ENCODE results near the gene HOMEZ. TPM values are rescaled to one million over a fixed set of nuclear protein-coding genes. Genes with fewer than 3 reads are reported as not detected.

The HOMEZ gene
- total RNA-seq, 1 experiment from 2014 or later = 18.2 TPM

GRCh38 chr14:23335623-23336022, 49.7 kb upstream of the HOMEZ start:
- no peak overlapping the region for H3K27ac ChIP-seq (ENCODE audit: low read depth, low read length)
- peaks cover 10% of the 10 kb centered on the region in 2 experiments; a peak in 1 of 4 replicates for H3K9me3 ChIP-seq (ENCODE audit: control insufficient read depth in 1 of 2, insufficient read depth in 1 of 2, low read depth in 1 of 2, low read length in 2 of 2)
- H3K27me3 ChIP-seq (ENCODE audit: insufficient read depth, low read length) = no peaks in the 10 kb centered on the region
- intact Hi-C loops (cut with micrococcal nuclease) = no loop called here
- RAD21 ChIA-PET (ENCODE audit: low non-redundant PET in 1 of 2, low total read pairs in 2 of 2, uncharacterized antibody in 2 of 2, unreplicated experiment in 2 of 2) = no interaction called here
- H3K9me2 ChIP-seq (ENCODE audit: insufficient read depth) = no peaks in the 10 kb centered on the region
- no peak overlapping the region for H3K9ac ChIP-seq (ENCODE audit: low read length)
- CTCF ChIA-PET = no interaction called here
- no peak for DNase-seq (ENCODE audit: low read depth, low spot score)
- BruUV-seq (replicated peaks) = no TSS peak
- H3K79me2 ChIP-seq (ENCODE audit: insufficient read depth, low read length) = no peaks in the 10 kb centered on the region
- no peak for ATAC-seq
- no peak overlapping the region for H3K4me3 ChIP-seq (replicated peaks in 1 of 2; ENCODE audit: low read depth in 1 of 2, low read length in 2 of 2)
- no peak for TF ChIP-seq CTCF (IDR thresholded peaks at IDR 0.05 in 2 of 3, conservative IDR thresholded peaks at IDR 0.05 in 1 of 3; ENCODE audit: borderline replicate concordance in 1 of 3, insufficient read depth in 1 of 3, low read depth in 2 of 3, low read length in 2 of 3)
- TF ChIP-seq EZH2 (IDR thresholded peaks at IDR 0.05) = no peak
- no peaks in the 10 kb centered on the region for H4K20me1 ChIP-seq (ENCODE audit: insufficient read depth)
- POLR2A ChIA-PET = no interaction called here
- H3K4me1 ChIP-seq (ENCODE audit: control insufficient read depth in 1 of 2, insufficient read depth in 2 of 2, low read length in 2 of 2) = no peaks in the 10 kb centered on the region
- H3K4me2 ChIP-seq (ENCODE audit: low read length) = no peak overlapping the region
- H2AFZ ChIP-seq (ENCODE audit: low read depth, low read length, poor library complexity, severe bottlenecking) = no peak overlapping the region
- H3K36me3 ChIP-seq (ENCODE audit: control insufficient read depth in 1 of 2, insufficient read depth in 2 of 2, low read length in 2 of 2) = no peaks in the 10 kb centered on the region

GRCh38 chr14:23327947-23328744, 42.2 kb upstream of the HOMEZ start:
- Histone ChIP-seq H3K9me3 (ENCODE audit: control insufficient read depth in 1 of 2, insufficient read depth in 1 of 2, low read depth in 1 of 2, low read length in 2 of 2) (no peaks in the 10 kb centered on the region), H3K27ac (ENCODE audit: low read depth, low read length) (no peak overlapping the region), H3K4me1 (ENCODE audit: control insufficient read depth in 1 of 2, insufficient read depth in 2 of 2, low read length in 2 of 2) (peaks cover 0 to 2% of the 10 kb centered on the region in 2 experiments; a peak in 3 of 4 replicates), H3K9me2 (ENCODE audit: insufficient read depth) (no peaks in the 10 kb centered on the region), H3K4me3 (replicated peaks in 1 of 2; ENCODE audit: low read depth in 1 of 2, low read length in 2 of 2) (no peak overlapping the region), H3K36me3 (ENCODE audit: control insufficient read depth in 1 of 2, insufficient read depth in 2 of 2, low read length in 2 of 2) (peaks cover 19 to 28% of the 10 kb centered on the region in 2 experiments; a peak in 3 of 4 replicates), H3K79me2 (ENCODE audit: insufficient read depth, low read length) (peaks cover 12% of the 10 kb centered on the region), H3K4me2 (ENCODE audit: low read length) (no peak overlapping the region), H4K20me1 (ENCODE audit: insufficient read depth) (no peaks in the 10 kb centered on the region), H3K27me3 (ENCODE audit: insufficient read depth, low read length) (no peaks in the 10 kb centered on the region), H3K9ac (ENCODE audit: low read length) (no peak overlapping the region), H2AFZ (ENCODE audit: low read depth, low read length, poor library complexity, severe bottlenecking) (no peak overlapping the region)
- POLR2A ChIA-PET = no interaction called here
- peak; percentile 81 for ATAC-seq
- TF ChIP-seq CEBPB (IDR thresholded peaks at IDR 0.05; ENCODE audit: low read depth) (no peak), EGR1 (IDR thresholded peaks at IDR 0.05; ENCODE audit: low read depth) (no peak), MAX (IDR thresholded peaks at IDR 0.05) (no peak), POLR2AphosphoS5 (IDR thresholded peaks at IDR 0.05; ENCODE audit: low read depth, low read length) (no peak), SRF (IDR thresholded peaks at IDR 0.05; ENCODE audit: low read depth) (no peak), RAD21 (IDR thresholded peaks at IDR 0.05; ENCODE audit: low read depth) (peak; percentile 80), SP1 (IDR thresholded peaks at IDR 0.05; ENCODE audit: low read depth) (no peak), CBX3 (IDR thresholded peaks at IDR 0.05; ENCODE audit: low read depth) (no peak), CTCF (IDR thresholded peaks at IDR 0.05 in 2 of 3, conservative IDR thresholded peaks at IDR 0.05 in 1 of 3; ENCODE audit: borderline replicate concordance in 1 of 3, insufficient read depth in 1 of 3, low read depth in 2 of 3, low read length in 2 of 3) (peak; percentile 83 to 94 (median 86)), FOSL1 (IDR thresholded peaks at IDR 0.05; ENCODE audit: low read depth) (peak; percentile 6; the same call in 1 of the 2 replicates), ZFX (IDR thresholded peaks at IDR 0.05) (no peak), SIN3A (IDR thresholded peaks at IDR 0.05; ENCODE audit: low read depth) (no peak)
- CTCF ChIA-PET = interaction anchor here (2.4 to 3.0 kb wide), 2 partner anchors 33 to 52 kb away, joined by 14 to 23 read pairs; no protein-coding TSS in a partner anchor
- no TSS peak for BruUV-seq (replicated peaks)
- peak; percentile 60 for DNase-seq (ENCODE audit: low read depth, low spot score)
- RAD21 ChIA-PET (ENCODE audit: low non-redundant PET in 1 of 2, low total read pairs in 2 of 2, uncharacterized antibody in 2 of 2, unreplicated experiment in 2 of 2) = no interaction called here
- intact Hi-C loops (cut with micrococcal nuclease) = loop anchor here (1.0 to 5.0 kb wide), 4 partner anchors 52 to 231 kb away; no protein-coding TSS in a partner anchor

Data from HCT116 (cell line).